Transverse colon (tissue), 4 donors: Measurements from ENCODE around the gene ZXDC. TPM values are rescaled to one million over a fixed set of nuclear protein-coding genes. Genes with fewer than 3 reads are reported as not detected.
A peak's percentile ranks its signal among the peaks of the same experiment; 100 is the strongest.

Experiments used
- DNase-seq: peaks from one replicate; pipeline ENCODE4 v3.0.0-alpha.2; 2019
- H3K27ac ChIP-seq, 4 donors: fragments of 200-600 bp; sonication (generic); 2 replicates each; pipeline ENCODE4 v1.5.1; 2016 to 2018; ENCODE audit warnings: inconsistent platforms in 4 of 4
- H3K27me3 ChIP-seq: fragments of 200-600 bp; sonication (generic); 2 replicates; pipeline ENCODE4 v1.5.1; 2017; ENCODE audit warnings: inconsistent platforms
- H3K36me3 ChIP-seq, 4 donors: fragments of 200-600 bp; sonication (generic); 2 replicates each; pipeline ENCODE4 v1.5.1; 2017 to 2019; ENCODE audit warnings: inconsistent platforms in 4 of 4
- H3K4me1 ChIP-seq, 4 donors: fragments of 200-600 bp; sonication (generic); 2 replicates each; pipeline ENCODE4 v1.5.1; 2017 to 2020; ENCODE audit warnings: inconsistent platforms in 4 of 4
- H3K4me3 ChIP-seq, 4 donors: fragments of 200-600 bp; sonication (generic); 1 replicate in 1 of 4; 2 replicates in 3 of 4; pipeline versions ENCODE4 v1.5.1 to v1.6.1; 2017 to 2019; ENCODE audit warnings: inconsistent platforms in 4 of 4
- H3K9me3 ChIP-seq, 2 donors: fragments of 200-600 bp; sonication (generic); 2 replicates each; pipeline ENCODE4 v1.5.1; 2017 to 2019; ENCODE audit warnings: inconsistent platforms in 2 of 2
- CTCF ChIP-seq, 5 experiments: fragments of 200-600 bp in 3 of 5; fragments of 450-650 bp in 2 of 5; sonication (generic) in 3 of 5; IDR thresholded peaks; 1 replicate in 2 of 5; 2 replicates in 3 of 5; pipeline ENCODE4 v1.5.1; 2016 to 2017; ENCODE audit warnings: antibody characterized with exemption in 5 of 5, inconsistent platforms in 3 of 5, mild to moderate bottlenecking in 2 of 5, moderate library complexity in 1 of 5
- EP300 ChIP-seq: sonication (generic); formaldehyde crosslinking; IDR thresholded peaks from one replicate; pipeline ENCODE4 v1.6.1; 2017; ENCODE audit warnings: antibody characterized with exemption, low read depth
- POLR2A ChIP-seq: fragments of 450-650 bp; IDR thresholded peaks from one replicate; pipeline ENCODE4 v1.6.1; 2016; ENCODE audit warnings: antibody characterized with exemption, mild to moderate bottlenecking, moderate library complexity
- POLR2AphosphoS5 ChIP-seq, 3 donors: sonication (generic); formaldehyde crosslinking; IDR thresholded peaks; one replicate each; pipeline ENCODE4 v1.6.1; 2016; ENCODE audit warnings: antibody characterized with exemption in 3 of 3
- whole genome bisulfite sequencing, 2 donors: methylation state at CpG; one replicate each; pipeline ENCODE4 v1.1.5; 2018; ENCODE audit warnings: low coverage in 1 of 2; 5-methylcytosine and 5-hydroxymethylcytosine counted together
- in situ Hi-C, 4 donors: fragments of 200-750 bp; cut with MboI; loops; one replicate each; pipeline versions ENCODE4 v1.15.0 to v1.15.1; 2017; ENCODE audit warnings: low sequenced_read_pairs in 3 of 4, low pct_ligation_motif_present in 1 of 4, low pct_unique_long_range_greater_than_20kb in 1 of 4
- intact Hi-C: fragments of 100-400 bp; cut with DNase I; formaldehyde crosslinking; loops from one replicate; pipeline ENCODE4 v1.15.1; 2023; ENCODE audit warnings: low total_unique reads
- total RNA-seq, 4 donors: library from RNA; depleted of rRNA; stranded (reverse); fragments of >200 nt; gene quantifications; one replicate each; pipeline ENCODE4 v1.1.0, GENCODE V29; 2016

Gene ZXDC
- total RNA-seq, 4 donors from 2014 or later = 44.6 to 81.2 (median 46.4) TPM

- Histone ChIP-seq H3K4me1 (peaks cover 0 to 8% (median 2%) of the 10 kb centered on the region in 4 donors), H3K36me3 (no peaks in the 10 kb centered on the region), H3K9me3 (no peaks in the 10 kb centered on the region), H3K4me3 (no peak overlapping the region), H3K27me3 (peaks cover 25% of the 10 kb centered on the region), H3K27ac (no peak overlapping the region)
- no peak for DNase-seq
- intact Hi-C loops (no loop called here), in situ Hi-C loops (loop anchor here (10.0 to 25.0 kb wide), 4 partner anchors 141 to 261 kb away; no protein-coding TSS in a partner anchor)
- no peak for TF ChIP-seq POLR2A
- TF ChIP-seq POLR2AphosphoS5 (IDR thresholded peaks at IDR 0.05) = no peak
- no peak for TF ChIP-seq CTCF (IDR thresholded peaks at IDR 0.05)
- no peak for TF ChIP-seq EP300
- 99% methylated on average over 6 of the region's 6 CpGs; no CpG with 5 or more reads in 1 of the 2 donors for WGBS, 2 donors
These were observed 79.7 kb downstream of the ZXDC start for GRCh38 chr3:126395846-126396513.

GRCh38 chr3:126394977-126395321 lies 80.7 kb downstream of the ZXDC start:
- in situ Hi-C loops = loop anchor here (5.0 to 25.0 kb wide), 6 partner anchors 140 to 263 kb away; no protein-coding TSS in a partner anchor

GRCh38 chr3:126394179-126394976 lies 81.3 kb downstream of the ZXDC start, which contains the start of gene CFAP100:
TSS of gene CFAP100 (plus strand) at chr3:126394909. CDS start at chr3:126396001, 1,092 bp downstream.
- TF ChIP-seq EP300 = no peak
- no peak for TF ChIP-seq POLR2AphosphoS5 (IDR thresholded peaks at IDR 0.05)
- no peak for TF ChIP-seq CTCF (IDR thresholded peaks at IDR 0.05)
- TF ChIP-seq POLR2A = no peak
- 45 to 87% methylated on average over 4 to 43 of the region's 43 CpGs for WGBS, 2 donors
- intact Hi-C loops = no loop called here
- peaks cover 0 to 10% (median 2%) of the 10 kb centered on the region in 4 donors for H3K4me1 ChIP-seq
- peak; percentile 24 for DNase-seq
- H3K36me3 ChIP-seq = no peaks in the 10 kb centered on the region
- H3K27me3 ChIP-seq = peaks cover 25% of the 10 kb centered on the region
- no peaks in the 10 kb centered on the region for H3K9me3 ChIP-seq
- H3K4me3 ChIP-seq = peak within 1 kb of the TSS in 1 of 4 donors; percentile 40
- H3K27ac ChIP-seq = no peak within 1 kb of the TSS
- in situ Hi-C loops = loop anchor here (5.0 to 25.0 kb wide), 6 partner anchors 140 to 262 kb away; no protein-coding TSS in a partner anchor

More at GRCh38 chr3:126394977-126395321, 80.7 kb downstream of the ZXDC start:
- Histone ChIP-seq H3K4me3 (peak overlapping the region in 1 of 4 donors; percentile 40), H3K4me1 (peaks cover 0 to 8% (median 2%) of the 10 kb centered on the region in 4 donors), H3K36me3 (no peaks in the 10 kb centered on the region), H3K27me3 (peaks cover 25% of the 10 kb centered on the region), H3K9me3 (no peaks in the 10 kb centered on the region), H3K27ac (no peak overlapping the region)
- no peak for DNase-seq
- intact Hi-C loops = no loop called here
- TF ChIP-seq POLR2A = no peak
- TF ChIP-seq EP300 = no peak
- TF ChIP-seq POLR2AphosphoS5 (IDR thresholded peaks at IDR 0.05) = no peak
- TF ChIP-seq CTCF (IDR thresholded peaks at IDR 0.05) = no peak
- 53% methylated on average over 23 of the region's 30 CpGs; no CpG with 5 or more reads in 1 of the 2 donors for WGBS, 2 donors

- in situ Hi-C loops (loop anchor here (5.0 to 25.0 kb wide), 6 partner anchors 139 to 261 kb away; no protein-coding TSS in a partner anchor), intact Hi-C loops (no loop called here)
- H3K36me3 ChIP-seq = no peaks in the 10 kb centered on the region
- peaks cover 25% of the 10 kb centered on the region for H3K27me3 ChIP-seq
- WGBS, 2 donors = 96% methylated on average over 3 to 4 of the region's 4 CpGs
- peaks cover 5 to 17% (median 7%) of the 10 kb centered on the region in 4 donors for H3K4me1 ChIP-seq
- DNase-seq = no peak
- TF ChIP-seq POLR2AphosphoS5 (IDR thresholded peaks at IDR 0.05) (no peak), POLR2A (no peak), CTCF (IDR thresholded peaks at IDR 0.05) (no peak), EP300 (no peak)
- H3K4me3 ChIP-seq = no peak overlapping the region
- H3K27ac ChIP-seq = no peak overlapping the region
- H3K9me3 ChIP-seq = no peaks in the 10 kb centered on the region
These were observed 82.1 kb downstream of the ZXDC start for GRCh38 chr3:126393563-126393962.
